WTC11 (cell line): ENCODE data around the gene NPC2. TPM values are rescaled to one million over a fixed set of nuclear protein-coding genes. Genes with fewer than 3 reads are reported as not detected.

Experiments
- ATAC-seq: fragments of 200-7000 bp; cut with Tn5 transposase; 2 replicates; pipeline ENCODE4 v1.10.0; 2021; ENCODE audit warnings: mild to moderate bottlenecking, moderate library complexity
- CTCF ChIA-PET: fragments of 300-600 bp; sonication (Branson Sonifier 250); formaldehyde crosslinking; loops from one replicate; lab custom pipeline; 2021; ENCODE audit warnings: antibody characterized with exemption; lab: Charles Lee
- POLR2A ChIA-PET: fragments of 350-600 bp; sonication (Branson Sonifier 250); formaldehyde crosslinking; loops from one replicate; lab custom pipeline; 2021; ENCODE audit warnings: antibody characterized with exemption; lab: Charles Lee
- DNase-seq: peaks from one replicate; pipeline ENCODE4 v3.0.0; 2021; ENCODE audit warnings: low spot score
- H3K27ac Mint-ChIP-seq: 2 replicates; pipeline ENCODE4 v1.8.0; 2021; ENCODE audit warnings: mixed read lengths
- H3K27me3 Mint-ChIP-seq: 2 replicates; pipeline ENCODE4 v1.8.0; 2021; ENCODE audit warnings: low read depth, mild to moderate bottlenecking, moderate library complexity, mixed read lengths
- H3K36me3 Mint-ChIP-seq: 2 replicates; pipeline ENCODE4 v1.8.0; 2021; ENCODE audit warnings: mixed read lengths
- H3K4me1 Mint-ChIP-seq: 2 replicates; pipeline ENCODE4 v1.8.0; 2022; ENCODE audit warnings: mixed read lengths
- H3K4me3 Mint-ChIP-seq: 2 replicates; pipeline ENCODE4 v1.8.0; 2021; ENCODE audit warnings: mild to moderate bottlenecking, moderate library complexity, mixed read lengths
- H3K9me3 Mint-ChIP-seq: 2 replicates; pipeline ENCODE4 v1.8.0; 2021; ENCODE audit warnings: mixed read lengths
- AFF4 ChIP-seq: sonication (generic); formaldehyde crosslinking; IDR thresholded peaks from 2 replicates; pipeline ENCODE4 v1.8.1; 2023; ENCODE audit warnings: mild to moderate bottlenecking, missing genetic modification reagents, borderline replicate concordance
- ATF6 ChIP-seq: sonication (generic); formaldehyde crosslinking; IDR thresholded peaks from 2 replicates; pipeline ENCODE4 v1.8.1; 2023; ENCODE audit warnings: mild to moderate bottlenecking, missing genetic modification reagents
- IRF2 ChIP-seq: sonication (generic); formaldehyde crosslinking; IDR thresholded peaks from 2 replicates; pipeline ENCODE4 v1.8.0; 2022; ENCODE audit warnings: low read depth, missing genetic modification reagents, borderline replicate concordance
- JAZF1 ChIP-seq: fragments of 250-450 bp; sonication (Bioruptor Pico); IDR thresholded peaks from 2 replicates; pipeline ENCODE4 v1.9.0; 2021; ENCODE audit warnings: moderate library complexity, mild to moderate bottlenecking, inconsistent platforms
- NFATC4 ChIP-seq: fragments of 250-450 bp; sonication (Bioruptor Pico); IDR thresholded peaks from 2 replicates; pipeline ENCODE4 v1.9.0; 2021; ENCODE audit warnings: mild to moderate bottlenecking
- NFE2L1 ChIP-seq: sonication (generic); formaldehyde crosslinking; IDR thresholded peaks from 2 replicates; pipeline ENCODE4 v1.8.1; 2023; ENCODE audit warnings: missing genetic modification reagents
- NFYB ChIP-seq: sonication (generic); formaldehyde crosslinking; conservative IDR thresholded peaks from 2 replicates; pipeline ENCODE4 v1.8.0; 2022; ENCODE audit warnings: low read depth, missing genetic modification reagents
- PRRX2 ChIP-seq: fragments of 250-450 bp; sonication (Bioruptor Pico); IDR thresholded peaks from 2 replicates; pipeline ENCODE4 v1.8.0; 2021; ENCODE audit warnings: mild to moderate bottlenecking
- RELA ChIP-seq: sonication (generic); formaldehyde crosslinking; IDR thresholded peaks from 2 replicates; pipeline ENCODE4 v1.8.1; 2022; ENCODE audit warnings: missing genetic modification reagents, mild to moderate bottlenecking, borderline replicate concordance
- RORB ChIP-seq: fragments of 250-450 bp; sonication (Bioruptor Pico); IDR thresholded peaks from 2 replicates; pipeline ENCODE4 v1.9.0; 2021; ENCODE audit warnings: mild to moderate bottlenecking
- SMAD3 ChIP-seq: sonication (generic); formaldehyde crosslinking; IDR thresholded peaks from 2 replicates; pipeline ENCODE4 v1.8.0; 2022; ENCODE audit warnings: missing genetic modification reagents, mild to moderate bottlenecking, borderline replicate concordance
- SMAD4 ChIP-seq: sonication (generic); formaldehyde crosslinking; IDR thresholded peaks from 2 replicates; pipeline ENCODE4 v1.8.0; 2022; ENCODE audit warnings: mild to moderate bottlenecking, missing genetic modification reagents
- TEAD4 ChIP-seq: sonication (generic); formaldehyde crosslinking; IDR thresholded peaks from 2 replicates; pipeline ENCODE4 v1.8.0; 2022; ENCODE audit warnings: mild to moderate bottlenecking, missing genetic modification reagents
- total RNA-seq: library from RNA; stranded (reverse); gene quantifications from 3 replicates; pipeline ENCODE4 v1.2.3, GENCODE V29; 2021
- TF ChIP-seq, protein P1 (sequence below): sonication (generic); formaldehyde crosslinking; IDR thresholded peaks from 2 replicates; pipeline ENCODE4 v1.8.1; 2023; ENCODE audit warnings: mild to moderate bottlenecking, missing genetic modification reagents
- TF ChIP-seq, protein P2 (sequence below): fragments of 250-450 bp; sonication (Bioruptor Pico); IDR thresholded peaks from 2 replicates; pipeline ENCODE4 v1.9.0; 2021; ENCODE audit warnings: moderate library complexity, mild to moderate bottlenecking, inconsistent platforms, borderline replicate concordance
- TF ChIP-seq, protein P3 (sequence below): fragments of 250-450 bp; sonication (Bioruptor Pico); conservative IDR thresholded peaks from 2 replicates; pipeline ENCODE4 v1.9.0; 2021; ENCODE audit warnings: mild to moderate bottlenecking
- TF ChIP-seq, protein P4 (sequence below): fragments of 250-450 bp; sonication (Bioruptor Pico); IDR thresholded peaks from 2 replicates; pipeline ENCODE4 v1.8.0; 2021; ENCODE audit warnings: mild to moderate bottlenecking

NPC2 gene
- total RNA-seq, 1 experiment from 2014 or later: 139 TPM

- DNase-seq (no peak), ATAC-seq (no peak)
- POLR2A ChIA-PET: interaction anchor here (1.2 to 1.9 kb wide), 3 partner anchors 14 to 144 kb away, joined by 3 to 10 read pairs (median 5); partner anchors contain the start of gene VRTN
- TF ChIP-seq JAZF1 (CRISPR knock-in tag) (no peak), IRF2 (CRISPR knock-in tag) (no peak), NFATC4 (CRISPR knock-in tag) (no peak), TEAD4 (CRISPR knock-in tag) (no peak), RELA (CRISPR knock-in tag) (no peak), NFE2L1 (no peak), ATF6 (CRISPR knock-in tag) (no peak), NFYB (CRISPR knock-in tag) (no peak), AFF4 (CRISPR knock-in tag) (no peak), SMAD3 (no peak), PRRX2 (no peak), RORB (CRISPR knock-in tag) (no peak), SMAD4 (CRISPR knock-in tag) (no peak)
- TF ChIP-seq, protein P1, sequence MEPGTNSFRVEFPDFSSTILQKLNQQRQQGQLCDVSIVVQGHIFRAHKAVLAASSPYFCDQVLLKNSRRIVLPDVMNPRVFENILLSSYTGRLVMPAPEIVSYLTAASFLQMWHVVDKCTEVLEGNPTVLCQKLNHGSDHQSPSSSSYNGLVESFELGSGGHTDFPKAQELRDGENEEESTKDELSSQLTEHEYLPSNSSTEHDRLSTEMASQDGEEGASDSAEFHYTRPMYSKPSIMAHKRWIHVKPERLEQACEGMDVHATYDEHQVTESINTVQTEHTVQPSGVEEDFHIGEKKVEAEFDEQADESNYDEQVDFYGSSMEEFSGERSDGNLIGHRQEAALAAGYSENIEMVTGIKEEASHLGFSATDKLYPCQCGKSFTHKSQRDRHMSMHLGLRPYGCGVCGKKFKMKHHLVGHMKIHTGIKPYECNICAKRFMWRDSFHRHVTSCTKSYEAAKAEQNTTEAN (CRISPR knock-in tag): no peak
- TF ChIP-seq, protein P2, sequence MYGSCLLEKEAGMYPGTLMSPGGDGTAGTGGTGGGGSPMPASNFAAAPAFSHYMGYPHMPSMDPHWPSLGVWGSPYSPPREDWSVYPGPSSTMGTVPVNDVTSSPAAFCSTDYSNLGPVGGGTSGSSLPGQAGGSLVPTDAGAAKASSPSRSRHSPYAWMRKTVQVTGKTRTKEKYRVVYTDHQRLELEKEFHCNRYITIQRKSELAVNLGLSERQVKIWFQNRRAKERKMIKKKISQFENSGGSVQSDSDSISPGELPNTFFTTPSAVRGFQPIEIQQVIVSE (CRISPR knock-in tag): no peak
- TF ChIP-seq, protein P3, sequence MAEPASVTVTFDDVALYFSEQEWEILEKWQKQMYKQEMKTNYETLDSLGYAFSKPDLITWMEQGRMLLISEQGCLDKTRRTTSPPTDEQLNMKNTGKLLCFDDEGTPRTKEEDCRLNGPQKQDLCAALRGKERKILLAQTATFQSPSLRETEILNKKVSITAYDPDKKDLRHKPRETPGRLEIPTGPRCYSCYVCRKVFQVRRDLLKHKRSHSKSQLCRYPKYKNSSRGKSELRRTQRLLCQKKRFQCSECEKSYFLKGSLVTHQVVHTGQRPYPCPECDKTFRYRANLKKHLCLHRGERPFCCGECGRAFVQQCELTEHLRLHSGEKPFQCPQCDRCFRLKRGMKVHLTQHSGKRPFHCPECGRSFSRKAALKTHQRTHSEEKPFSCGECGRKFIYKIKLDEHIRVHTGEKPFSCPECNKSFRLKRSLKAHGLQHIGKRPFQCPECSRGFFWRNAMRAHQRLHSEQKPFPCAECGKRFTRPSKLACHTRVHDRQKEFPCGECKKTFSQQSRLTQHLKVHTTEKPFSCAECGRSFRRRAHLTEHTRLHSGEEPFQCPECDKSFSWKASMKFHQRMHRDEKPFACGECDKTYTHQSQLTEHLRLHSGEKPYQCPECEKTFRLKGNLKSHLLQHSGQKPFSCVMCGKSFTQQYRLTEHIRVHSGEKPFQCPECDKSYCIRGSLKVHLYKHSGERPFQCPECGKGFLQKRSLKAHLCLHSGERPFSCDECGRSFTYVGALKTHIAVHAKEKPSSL (CRISPR knock-in tag): no peak
- TF ChIP-seq, protein P4, sequence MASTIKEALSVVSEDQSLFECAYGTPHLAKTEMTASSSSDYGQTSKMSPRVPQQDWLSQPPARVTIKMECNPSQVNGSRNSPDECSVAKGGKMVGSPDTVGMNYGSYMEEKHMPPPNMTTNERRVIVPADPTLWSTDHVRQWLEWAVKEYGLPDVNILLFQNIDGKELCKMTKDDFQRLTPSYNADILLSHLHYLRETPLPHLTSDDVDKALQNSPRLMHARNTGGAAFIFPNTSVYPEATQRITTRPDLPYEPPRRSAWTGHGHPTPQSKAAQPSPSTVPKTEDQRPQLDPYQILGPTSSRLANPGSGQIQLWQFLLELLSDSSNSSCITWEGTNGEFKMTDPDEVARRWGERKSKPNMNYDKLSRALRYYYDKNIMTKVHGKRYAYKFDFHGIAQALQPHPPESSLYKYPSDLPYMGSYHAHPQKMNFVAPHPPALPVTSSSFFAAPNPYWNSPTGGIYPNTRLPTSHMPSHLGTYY (CRISPR knock-in tag): no peak
- H3K9me3 Mint-ChIP-seq: no peaks in the 10 kb centered on the region
- CTCF ChIA-PET: interaction anchor here (1.3 to 1.9 kb wide), 4 partner anchors 9 to 81 kb away, joined by 3 to 26 read pairs (median 10); no protein-coding TSS in a partner anchor
- H3K4me1 Mint-ChIP-seq: peaks cover 34% of the 10 kb centered on the region
- no peak overlapping the region for H3K27ac Mint-ChIP-seq
- peaks cover 9% of the 10 kb centered on the region for H3K36me3 Mint-ChIP-seq
- no peaks in the 10 kb centered on the region for H3K27me3 Mint-ChIP-seq
- H3K4me3 Mint-ChIP-seq: no peak overlapping the region
These were observed 939 bp downstream of the NPC2 start for GRCh38 chr14:74491956-74492775.
